K562 (cell line): ENCODE data around the gene MYO1E. TPM values are rescaled to one million over a fixed set of nuclear protein-coding genes. Genes with fewer than 3 reads are reported as not detected.

Experiments used
- ATAC-seq: fragments of 200-7000 bp; cut with Tn5 transposase; 3 replicates; pipeline ENCODE4 v1.9.1; 2020; ENCODE audit warnings: moderate library complexity
- BruUV-seq: library from RNA; stranded (reverse); fragments of 400-500 nt; replicated peaks from 2 replicates; lab custom pipeline; 2021; lab: Mats Ljungman, UMichigan
- CTCF ChIA-PET: fragments of 300-600 bp; formaldehyde crosslinking; extraction: SDS; loops from one replicate; lab custom pipeline; 2021; ENCODE audit warnings: low intra/inter-chr PET ratio; lab: Yijun Ruan, JAX
- POLR2A ChIA-PET: fragments of 300-600, 350-650 bp; sonication (Branson Sonifier 250); formaldehyde crosslinking; extraction: SDS; loops from one replicate; lab custom pipeline; 2021; ENCODE audit warnings: antibody characterized with exemption, inconsistent platforms; lab: Yijun Ruan, JAX
- DNase-seq, 4 experiments: peaks; one replicate each; pipeline versions ENCODE4 v3.0.0 to v3.0.0-alpha.2; 2011 to 2018; ENCODE audit warnings: low spot score in 3 of 4, mixed read lengths in 3 of 4; ENCODE audit errors: extremely low read depth in 1 of 4
- FAIRE-seq: peaks from 2 replicates; lab custom pipeline; 2011; peaks lifted over from hg19 to GRCh38; lab: Jason Lieb, UNC
- H2AFZ ChIP-seq: 2 replicates; pipeline ENCODE4 v1.6.0; 2011; ENCODE audit warnings: low read depth, low read length, control low read depth, inconsistent platforms
- H3K27ac ChIP-seq: fragments of 200-600 bp; 3 replicates; pipeline ENCODE4 v1.8.0; 2011; ENCODE audit warnings: low read depth, mild to moderate bottlenecking, control low read depth, inconsistent platforms, low read length, moderate library complexity, mixed read lengths; ENCODE audit errors: extremely low read depth
- H3K27me3 ChIP-seq, 2 experiments: fragments of 300-600 bp in 1 of 2; 2 replicates in 1 of 2; 3 replicates in 1 of 2; pipeline versions ENCODE4 v1.6.0 to v1.8.0; 2011; ENCODE audit warnings: inconsistent platforms in 2 of 2, low read length in 2 of 2, mild to moderate bottlenecking in 1 of 2, mixed read lengths in 1 of 2, moderate library complexity in 1 of 2; ENCODE audit not compliant: control insufficient read depth in 2 of 2, insufficient read depth in 2 of 2
- H3K36me3 ChIP-seq: fragments of 300-600 bp; 3 replicates; pipeline ENCODE4 v1.8.0; 2011; ENCODE audit warnings: mild to moderate bottlenecking, low read length, inconsistent platforms; ENCODE audit not compliant: control insufficient read depth, insufficient read depth
- H3K4me1 ChIP-seq, 2 experiments: fragments of 200-600 bp in 1 of 2; replicated peaks in 1 of 2; 2 replicates in 1 of 2; 3 replicates in 1 of 2; pipeline versions ENCODE4 v1.5.1 to v1.8.0; 2011; ENCODE audit warnings: inconsistent platforms in 2 of 2, low read length in 2 of 2, mild to moderate bottlenecking in 1 of 2, mixed read lengths in 1 of 2, moderate library complexity in 1 of 2; ENCODE audit not compliant: control insufficient read depth in 2 of 2, insufficient read depth in 2 of 2
- H3K4me2 ChIP-seq: 2 replicates; pipeline ENCODE4 v1.6.1; 2011; ENCODE audit warnings: low read length, control low read depth, inconsistent platforms, mixed read lengths; ENCODE audit not compliant: insufficient read depth
- H3K4me3 ChIP-seq: fragments of 200-600 bp; sonication (generic), shearing (Covaris generic); 2 replicates; pipeline ENCODE4 v1.5.1; 2016; ENCODE audit warnings: control low read depth, inconsistent platforms
- H3K79me2 ChIP-seq: fragments of 200-600 bp; 3 replicates; pipeline ENCODE4 v1.8.0; 2011; ENCODE audit warnings: low read length, inconsistent platforms; ENCODE audit not compliant: control insufficient read depth, insufficient read depth
- H3K9ac ChIP-seq, 2 experiments: 2 replicates each; pipeline versions ENCODE4 v1.6.0 to v1.6.1; 2011; ENCODE audit warnings: low read depth in 2 of 2, low read length in 2 of 2, control low read depth in 1 of 2, inconsistent platforms in 1 of 2, mild to moderate bottlenecking in 1 of 2, mixed read lengths in 1 of 2; ENCODE audit not compliant: insufficient read depth in 1 of 2
- H3K9me1 ChIP-seq: one replicate; pipeline ENCODE4 v1.6.0; 2011; ENCODE audit warnings: inconsistent platforms, mild to moderate bottlenecking, low read length, moderate library complexity; ENCODE audit not compliant: control insufficient read depth, insufficient read depth
- H3K9me3 ChIP-seq: replicated peaks from 2 replicates; pipeline ENCODE4 v1.5.1; 2011; ENCODE audit warnings: low read depth, low read length, inconsistent platforms; ENCODE audit not compliant: control insufficient read depth, insufficient read depth
- H4K20me1 ChIP-seq: replicated peaks from 2 replicates; pipeline ENCODE4 v1.6.1; 2011; ENCODE audit warnings: low read length, inconsistent platforms, mixed read lengths; ENCODE audit not compliant: control insufficient read depth, insufficient read depth
- BCOR ChIP-seq: fragments of 450-650 bp; IDR thresholded peaks from 2 replicates; pipeline ENCODE4 v1.6.1; 2016
- FOXP4 ChIP-seq: sonication (generic); formaldehyde crosslinking; IDR thresholded peaks from 2 replicates; pipeline ENCODE4 v1.8.0; 2022; ENCODE audit warnings: mild to moderate bottlenecking, missing genetic modification reagents, borderline replicate concordance
- GABPB2 ChIP-seq: fragments of 250-450 bp; sonication (Bioruptor Pico); conservative IDR thresholded peaks from 2 replicates; pipeline ENCODE4 v1.5.1; 2021; ENCODE audit warnings: mild to moderate bottlenecking
- HMBOX1 ChIP-seq: sonication (generic); IDR thresholded peaks from 2 replicates; pipeline ENCODE4 v1.6.1; 2016
- POU5F1 ChIP-seq: fragments of 150-350 bp; IDR thresholded peaks from 2 replicates; pipeline ENCODE4 v1.6.1; 2014; ENCODE audit warnings: borderline replicate concordance, low read length, low read depth, mild to moderate bottlenecking; ENCODE audit not compliant: partially characterized antibody
- RBM25 ChIP-seq: fragments of 200-400 bp; formaldehyde crosslinking; IDR thresholded peaks from 2 replicates; pipeline ENCODE4 v1.6.1; 2018; ENCODE audit warnings: low read length, low read depth, moderate library complexity; ENCODE audit not compliant: severe bottlenecking
- SFPQ ChIP-seq: fragments of 200-400 bp; formaldehyde crosslinking; IDR thresholded peaks from 2 replicates; pipeline ENCODE4 v1.6.1; 2017; ENCODE audit warnings: mild to moderate bottlenecking, low read depth, low read length, moderate library complexity
- WGBS: fragments of 100-300 bp; shearing (Covaris generic); methylation state at CpG from one replicate; pipeline ENCODE4 v1.1.6; 2016; ENCODE audit warnings: low coverage, mixed read lengths; ENCODE audit not compliant: insufficient coverage; ENCODE audit errors: missing lambda C conversion rate; 5-methylcytosine and 5-hydroxymethylcytosine counted together
- in situ Hi-C: fragments of 300-500 bp; cut with MboI; formaldehyde crosslinking; loops from 4 replicates; pipeline ENCODE4 v1.15.0; 2018; ENCODE audit warnings: inconsistent platforms, mixed read lengths
- intact Hi-C: fragments of 100-400 bp; cut with micrococcal nuclease; formaldehyde crosslinking; loops from 2 replicates; pipeline ENCODE4 v1.14.2; 2022
- polyA plus RNA-seq, 8 experiments: library from polyadenylated mRNA; depleted of rRNA in 4 of 8; stranded (reverse) in 5 of 8; unstranded in 3 of 8; fragments of >200 nt; fragmentation: Nextera tagmentation in 2 of 8; fragmentation: Illumina TruSeq in 1 of 8; extraction: Ambion mirVana in 2 of 8; extraction: Trizol in 1 of 8; gene quantifications; 2 replicates each; pipeline versions ENCODE4 v1.2.1 to v1.2.3, GENCODE V29; 2011 to 2014; ENCODE audit warnings: inconsistent platforms in 1 of 8, missing spikeins in 1 of 8
- total RNA-seq, 7 experiments: library from RNA; depleted of rRNA in 6 of 7; stranded (reverse); fragments of >200 nt in 6 of 7; fragmentation: Illumina TruSeq in 2 of 7; extraction: Trizol in 2 of 7; gene quantifications; 2 replicates each; pipeline versions ENCODE4 v1.2.1 to v1.2.3, GENCODE V29; 2011 to 2021; ENCODE audit warnings: low replicate concordance in 1 of 7

The MYO1E gene
- total and polyA plus RNA-seq, 9 of the 15 experiments (the other 6 are each of a cell fraction or from before 2014, with no cell fraction given): under 0.01 to 0.44 (median 0.01) TPM; not detected in 6

DNA sequence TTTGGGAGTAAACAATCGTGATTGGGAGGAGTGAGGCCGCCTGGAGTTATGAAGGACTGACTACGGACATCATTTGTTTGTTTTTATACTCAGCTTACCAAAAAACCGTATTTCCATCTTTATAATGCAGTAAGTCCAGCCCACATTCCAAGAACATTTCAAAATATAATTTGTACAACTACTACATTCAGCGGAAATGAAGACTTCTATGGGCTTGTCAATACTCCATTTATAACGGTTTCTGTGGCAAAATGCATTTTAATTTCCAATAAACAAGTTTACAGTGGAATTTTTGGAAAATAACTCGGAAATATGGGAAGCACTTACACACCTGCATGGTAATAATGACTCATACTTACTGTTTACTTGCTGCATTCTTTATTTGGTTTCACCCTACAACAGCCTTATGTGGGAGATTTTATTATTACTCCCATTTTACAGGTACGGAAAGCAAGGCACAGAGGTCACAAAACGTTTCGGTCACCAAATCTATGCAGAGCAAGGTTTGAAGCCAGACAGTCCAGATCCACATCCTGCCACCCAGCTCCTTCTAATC lies 103.7 kb downstream of the MYO1E start:
- FAIRE-seq (no peak), ATAC-seq (no peak), DNase-seq (no peak)
- no peaks in the 10 kb centered on the region for H3K4me1 ChIP-seq
- H3K9ac ChIP-seq: no peak overlapping the region
- H3K27ac ChIP-seq: no peak overlapping the region
- intact Hi-C loops: no loop called here
- no peak overlapping the region for H3K4me2 ChIP-seq
- ChIA-PET CTCF (no interaction called here), POLR2A (interaction anchor here (1.2 kb wide), 1 partner anchor 10 kb away, joined by 3 read pairs; no protein-coding TSS in a partner anchor)
- WGBS: 2% methylated on average over 10 of the region's 10 CpGs
- no peak overlapping the region for H3K4me3 ChIP-seq
- in situ Hi-C loops: no loop called here
- H3K9me1 ChIP-seq: no peaks in the 10 kb centered on the region
- no peaks in the 10 kb centered on the region for H3K36me3 ChIP-seq
- no TSS peak for BruUV-seq
- H3K79me2 ChIP-seq: no peaks in the 10 kb centered on the region
- no peaks in the 10 kb centered on the region for H3K9me3 ChIP-seq
- no peaks in the 10 kb centered on the region for H4K20me1 ChIP-seq
- H3K27me3 ChIP-seq: peaks cover 19 to 20% of the 10 kb centered on the region in 2 experiments; a peak in 3 of 5 replicates
- TF ChIP-seq RBM25 (peak; percentile 59), HMBOX1 (no peak)
- H2AFZ ChIP-seq: no peak overlapping the region

DNA sequence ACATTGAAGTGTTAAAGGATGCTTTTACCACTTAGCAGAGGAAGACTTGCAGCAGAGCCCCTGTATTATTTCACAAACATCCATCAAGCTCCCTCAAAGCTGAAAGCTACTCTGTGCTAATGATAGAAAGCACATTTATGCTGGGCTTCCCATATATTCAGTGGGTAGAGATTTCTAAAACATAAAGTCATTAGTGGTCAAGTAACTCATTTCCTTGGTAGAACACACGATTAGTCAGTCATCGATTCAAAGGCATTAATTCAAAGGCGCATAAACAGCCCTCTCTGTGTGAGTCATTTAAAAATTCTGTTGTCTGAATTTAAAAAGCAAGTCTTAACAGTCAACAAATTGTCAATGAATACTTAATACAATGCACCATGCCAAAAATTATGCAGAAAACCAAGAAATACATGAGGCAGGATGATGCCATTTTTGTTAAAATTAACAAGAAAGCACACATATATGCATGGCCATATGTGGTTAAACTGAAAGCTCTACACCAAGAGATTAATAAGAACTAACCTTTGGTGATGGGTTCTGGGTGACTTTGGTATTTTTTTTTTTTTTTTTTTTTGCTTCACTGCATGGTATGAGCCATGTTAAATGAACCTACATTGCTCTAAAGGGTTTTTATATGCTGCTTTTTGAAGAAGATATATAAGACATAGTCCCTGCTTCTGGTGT lies 104.4 kb downstream of the MYO1E start:
- intact Hi-C loops (no loop called here), in situ Hi-C loops (no loop called here)
- no peak overlapping the region for H3K27ac ChIP-seq
- H2AFZ ChIP-seq: no peak overlapping the region
- H3K79me2 ChIP-seq: no peaks in the 10 kb centered on the region
- no peaks in the 10 kb centered on the region for H3K9me3 ChIP-seq
- FAIRE-seq: no peak
- H3K4me1 ChIP-seq: no peaks in the 10 kb centered on the region
- WGBS: 0% methylated on average over 3 of the region's 3 CpGs
- H3K36me3 ChIP-seq: no peaks in the 10 kb centered on the region
- BruUV-seq: no TSS peak
- H3K27me3 ChIP-seq: peaks cover 16 to 19% of the 10 kb centered on the region in 2 experiments; a peak in 3 of 5 replicates
- no peaks in the 10 kb centered on the region for H3K9me1 ChIP-seq
- no peaks in the 10 kb centered on the region for H4K20me1 ChIP-seq
- no peak overlapping the region for H3K4me3 ChIP-seq
- ATAC-seq: no peak
- no peak for DNase-seq
- POLR2A ChIA-PET: no interaction called here
- CTCF ChIA-PET: no interaction called here
- no peak overlapping the region for H3K9ac ChIP-seq
- H3K4me2 ChIP-seq: no peak overlapping the region
- TF ChIP-seq GABPB2 (no peak), BCOR (no peak), SFPQ (no peak), POU5F1 (no peak), FOXP4 (CRISPR knock-in tag) (no peak)
